Naive thymus-derived CD8-positive, alpha-beta T cell (primary cell): ENCODE measurements around the gene MACF1. TPM values are rescaled to one million over a fixed set of nuclear protein-coding genes. Genes with fewer than 3 reads are reported as not detected.
A peak's percentile ranks its signal among the peaks of the same experiment; 100 is the strongest.

Source experiments
- ATAC-seq, 2 donors: fragments of 150-1000 bp; cut with Tn5 transposase in 1 of 2; sonication (Bioruptor Pico), chemical (Tn5 transposase) in 1 of 2; 1 replicate in 1 of 2; 2 replicates in 1 of 2; pipeline ENCODE4 v1.10.0; 2021; ENCODE audit warnings: mild to moderate bottlenecking in 2 of 2, moderate library complexity in 2 of 2
- POLR2A ChIA-PET: fragments of 350-600 bp; sonication (Branson Sonifier 250); formaldehyde crosslinking; loops from one replicate; lab custom pipeline; 2021; ENCODE audit warnings: antibody characterized with exemption; lab: Charles Lee
- DNase-seq, 10 donors: peaks; one replicate each; pipeline versions ENCODE4 v3.0.0 to v3.0.0-alpha.2; 2020 to 2022
- H3K27ac Mint-ChIP-seq, 10 donors: one replicate each; pipeline ENCODE4 v1.8.0; 2020 to 2022; ENCODE audit warnings: mild to moderate bottlenecking in 10 of 10, mixed read lengths in 10 of 10, moderate library complexity in 4 of 10, inconsistent platforms in 1 of 10
- H3K27me3 Mint-ChIP-seq, 5 donors: one replicate each; pipeline ENCODE4 v1.8.0; 2021 to 2022; ENCODE audit warnings: mixed read lengths in 5 of 5
- H3K36me3 Mint-ChIP-seq, 3 donors: one replicate each; pipeline ENCODE4 v1.8.0; 2020 to 2022; ENCODE audit warnings: mixed read lengths in 3 of 3, mild to moderate bottlenecking in 2 of 3, inconsistent platforms in 1 of 3
- H3K4me1 Mint-ChIP-seq, 4 donors: one replicate each; pipeline ENCODE4 v1.8.0; 2021 to 2022; ENCODE audit warnings: mixed read lengths in 4 of 4
- H3K4me3 Mint-ChIP-seq, 10 donors: one replicate each; pipeline ENCODE4 v1.8.0; 2020 to 2022; ENCODE audit warnings: mild to moderate bottlenecking in 10 of 10, mixed read lengths in 10 of 10, moderate library complexity in 6 of 10, inconsistent platforms in 1 of 10
- H3K9me3 Mint-ChIP-seq, 9 donors: one replicate each; pipeline ENCODE4 v1.8.0; 2020 to 2022; ENCODE audit warnings: mixed read lengths in 9 of 9, mild to moderate bottlenecking in 3 of 9, inconsistent platforms in 1 of 9, moderate library complexity in 1 of 9
- polyA plus RNA-seq, 3 donors: library from polyadenylated mRNA; unstranded; fragments of 300-500 nt; fragmentation: Illumina TruSeq; gene quantifications; one replicate each; pipeline ENCODE4 v1.2.3, GENCODE V29; 2021
- total RNA-seq, 8 experiments: library from RNA in 2 of 8; stranded (reverse) in 2 of 8; gene quantifications; one replicate each; pipeline ENCODE4 v1.2.3 and lab custom pipeline; 2021 to 2026

MACF1 gene
- total and polyA plus RNA-seq, 5 experiments from 2014 or later = 13.4 to 222 (median 60.8) TPM

GRCh38 chr1:39396671-39397070, 192.2 kb downstream of the MACF1 start:
- POLR2A ChIA-PET = interaction anchor here (0.6 kb wide), 1 partner anchor 15 kb away, joined by 7 read pairs; no protein-coding TSS in a partner anchor
- peaks cover 0 to 19% (median 0%) of the 10 kb centered on the region in 3 donors for H3K36me3 Mint-ChIP-seq
- ATAC-seq (no peak), DNase-seq (no peak)
- H3K27ac Mint-ChIP-seq = peak overlapping the region in 4 of 10 donors; percentile 13 to 61 (median 45)
- no peak overlapping the region for H3K4me3 Mint-ChIP-seq
- H3K4me1 Mint-ChIP-seq = peaks cover 28 to 80% (median 65%) of the 10 kb centered on the region in 4 donors
- no peaks in the 10 kb centered on the region for H3K27me3 Mint-ChIP-seq
- H3K9me3 Mint-ChIP-seq = no peaks in the 10 kb centered on the region

- H3K4me3 Mint-ChIP-seq = peak overlapping the region in 4 of 10 donors; percentile 7 to 37 (median 22)
- ATAC-seq = no peak
Observed at GRCh38 chr1:39397487-39397886, 193.0 kb downstream of the MACF1 start.

GRCh38 chr1:39398278-39399021, 194.0 kb downstream of the MACF1 start:
- POLR2A ChIA-PET = interaction anchor here (1.2 to 1.7 kb wide), 3 partner anchors 8 to 16 kb away, joined by 3 to 15 read pairs (median 3); no protein-coding TSS in a partner anchor
- Mint-ChIP-seq H3K4me1 (peaks cover 26 to 64% (median 62%) of the 10 kb centered on the region in 4 donors), H3K4me3 (peak overlapping the region in 8 of 10 donors; percentile 1 to 63 (median 51)), H3K27me3 (no peaks in the 10 kb centered on the region), H3K9me3 (no peaks in the 10 kb centered on the region), H3K27ac (peak overlapping the region in 8 of 10 donors; percentile 20 to 82 (median 52)), H3K36me3 (peaks cover 0 to 10% (median 2%) of the 10 kb centered on the region in 3 donors)
- DNase-seq = no peak
- ATAC-seq = peak; percentile 55 to 59

More at GRCh38 chr1:39397487-39397886, 193.0 kb downstream of the MACF1 start:
- H3K27ac Mint-ChIP-seq = peak overlapping the region in 1 of 10 donors; percentile 44
- peaks cover 0 to 15% (median 0%) of the 10 kb centered on the region in 3 donors for H3K36me3 Mint-ChIP-seq
- no peaks in the 10 kb centered on the region for H3K27me3 Mint-ChIP-seq
- H3K4me1 Mint-ChIP-seq = peaks cover 26 to 74% (median 62%) of the 10 kb centered on the region in 4 donors
- H3K9me3 Mint-ChIP-seq = no peaks in the 10 kb centered on the region
- POLR2A ChIA-PET = interaction anchor here (1.7 kb wide), 1 partner anchor 12 kb away, joined by 15 read pairs; no protein-coding TSS in a partner anchor
- no peak for DNase-seq

GRCh38 chr1:39401106-39401505, 196.6 kb downstream of the MACF1 start:
- no peaks in the 10 kb centered on the region for H3K27me3 Mint-ChIP-seq
- POLR2A ChIA-PET = interaction anchor here (0.5 kb wide), 1 partner anchor 1950 kb away, joined by 5 read pairs; no protein-coding TSS in a partner anchor
- no peak overlapping the region for H3K27ac Mint-ChIP-seq
- DNase-seq (no peak), ATAC-seq (no peak)
- H3K36me3 Mint-ChIP-seq = peaks cover 0 to 11% (median 2%) of the 10 kb centered on the region in 3 donors
- peaks cover 24 to 44% (median 40%) of the 10 kb centered on the region in 4 donors for H3K4me1 Mint-ChIP-seq
- no peaks in the 10 kb centered on the region for H3K9me3 Mint-ChIP-seq
- no peak overlapping the region for H3K4me3 Mint-ChIP-seq

GRCh38 chr1:39404876-39405275, 200.4 kb downstream of the MACF1 start:
- DNase-seq (no peak), ATAC-seq (no peak)
- Mint-ChIP-seq H3K27me3 (no peaks in the 10 kb centered on the region), H3K9me3 (no peaks in the 10 kb centered on the region), H3K36me3 (peaks cover 0 to 11% (median 2%) of the 10 kb centered on the region in 3 donors), H3K27ac (peak overlapping the region in 1 of 10 donors; percentile 35), H3K4me3 (no peak overlapping the region), H3K4me1 (peaks cover 21 to 33% (median 27%) of the 10 kb centered on the region in 4 donors)
- POLR2A ChIA-PET = no interaction called here

GRCh38 chr1:39405358-39405757, 200.9 kb downstream of the MACF1 start:
- DNase-seq (no peak), ATAC-seq (no peak)
- Mint-ChIP-seq H3K4me1 (peaks cover 25 to 37% (median 31%) of the 10 kb centered on the region in 4 donors), H3K27ac (peak overlapping the region in 3 of 10 donors; percentile 17 to 53 (median 40)), H3K27me3 (no peaks in the 10 kb centered on the region), H3K9me3 (no peaks in the 10 kb centered on the region), H3K36me3 (peaks cover 0 to 11% (median 2%) of the 10 kb centered on the region in 3 donors), H3K4me3 (peak overlapping the region in 1 of 10 donors; percentile 48)
- POLR2A ChIA-PET = no interaction called here

GRCh38 chr1:39406533-39407450, 202.3 kb downstream of the MACF1 start:
- DNase-seq (no peak), ATAC-seq (no peak)
- Mint-ChIP-seq H3K9me3 (no peaks in the 10 kb centered on the region), H3K4me3 (peak overlapping the region in 7 of 10 donors; percentile 81 to 94 (median 89)), H3K27me3 (no peaks in the 10 kb centered on the region), H3K27ac (peak overlapping the region in 9 of 10 donors; percentile 2 to 91 (median 55)), H3K36me3 (peaks cover 0 to 9% (median 2%) of the 10 kb centered on the region in 3 donors), H3K4me1 (peaks cover 31 to 51% (median 44%) of the 10 kb centered on the region in 4 donors)
- POLR2A ChIA-PET = interaction anchor here (1.6 kb wide), 1 partner anchor 8 kb away, joined by 3 read pairs; no protein-coding TSS in a partner anchor

GRCh38 chr1:39407510-39407895, 203.0 kb downstream of the MACF1 start:
- POLR2A ChIA-PET = interaction anchor here (1.6 kb wide), 1 partner anchor 9 kb away, joined by 3 read pairs; no protein-coding TSS in a partner anchor
- H3K27ac Mint-ChIP-seq = peak overlapping the region in 7 of 10 donors; percentile 9 to 91 (median 76)
- no peak for ATAC-seq

GRCh38 chr1:39407896-39408640, 203.6 kb downstream of the MACF1 start:
- Mint-ChIP-seq H3K4me1 (peaks cover 31 to 56% (median 48%) of the 10 kb centered on the region in 4 donors), H3K27me3 (no peaks in the 10 kb centered on the region), H3K4me3 (peak overlapping the region; percentile 81 to 94 (median 90)), H3K36me3 (peaks cover 0 to 14% (median 0%) of the 10 kb centered on the region in 3 donors), H3K9me3 (no peaks in the 10 kb centered on the region), H3K27ac (peak overlapping the region in 9 of 10 donors; percentile 8 to 91 (median 79))
- DNase-seq = no peak
- no peak for ATAC-seq
- POLR2A ChIA-PET = interaction anchor here (1.3 to 1.7 kb wide), 2 partner anchors 10 to 24 kb away, joined by 3 to 15 read pairs; no protein-coding TSS in a partner anchor

More at GRCh38 chr1:39407510-39407895, 203.0 kb downstream of the MACF1 start:
- H3K4me1 Mint-ChIP-seq = peaks cover 34 to 55% (median 50%) of the 10 kb centered on the region in 4 donors
- no peaks in the 10 kb centered on the region for H3K9me3 Mint-ChIP-seq
- H3K4me3 Mint-ChIP-seq = peak overlapping the region; percentile 81 to 94 (median 90)
- no peaks in the 10 kb centered on the region for H3K27me3 Mint-ChIP-seq
- H3K36me3 Mint-ChIP-seq = peaks cover 0 to 14% (median 2%) of the 10 kb centered on the region in 3 donors
- DNase-seq = no peak

- POLR2A ChIA-PET = interaction anchor here (1.0 to 1.7 kb wide), 3 partner anchors 10 to 167 kb away, joined by 3 to 15 read pairs (median 3); no protein-coding TSS in a partner anchor
- H3K27ac Mint-ChIP-seq = no peak overlapping the region
Observed at GRCh38 chr1:39408641-39409054, 204.2 kb downstream of the MACF1 start.

More at GRCh38 chr1:39408641-39409054, 204.2 kb downstream of the MACF1 start:
- Mint-ChIP-seq H3K4me3 (peak overlapping the region in 9 of 10 donors; percentile 65 to 94 (median 90)), H3K9me3 (no peaks in the 10 kb centered on the region), H3K27me3 (no peaks in the 10 kb centered on the region), H3K4me1 (peaks cover 31 to 54% (median 48%) of the 10 kb centered on the region in 4 donors), H3K36me3 (peaks cover 0 to 12% (median 0%) of the 10 kb centered on the region in 3 donors)
- DNase-seq (peak; percentile 58 to 90 (median 75)), ATAC-seq (peak; percentile 81 to 85)
